HG02623 (cell line): Measurements from ENCODE around the gene SPINK4.

ENCODE experiments used
- ATAC-seq: cut with Tn5 transposase; IDR thresholded peaks from one replicate; pipeline ENCODE4 v1.9.1; 2021; ENCODE audit warnings: moderate library complexity; ENCODE audit not compliant: unreplicated experiment

SPINK4 gene

GRCh38 chr9:33256236-33256635 lies 16.3 kb downstream of the SPINK4 start:
- no peak for ATAC-seq

- no peak for ATAC-seq
Measured at GRCh38 chr9:33257276-33257675, 17.3 kb downstream of the SPINK4 start.

- ATAC-seq: no peak
Measured at GRCh38 chr9:33260372-33260771, 20.4 kb downstream of the SPINK4 start.

- ATAC-seq: no peak
Measured at GRCh38 chr9:33263131-33264002, 23.4 kb downstream of the SPINK4 start.

- peak; percentile 26 for ATAC-seq
Measured at GRCh38 chr9:33264003-33264472, 24.1 kb downstream of the SPINK4 start.

GRCh38 chr9:33264473-33265177 lies 24.7 kb downstream of the SPINK4 start, which contains the start of the genes BAG1 and CHMP5:
BAG1 (minus strand) TSS chr9:33264708.
CHMP5 (plus strand) TSS chr9:33265049; CDS start chr9:33265079, 30 bp downstream.
- ATAC-seq: peak; percentile 88

DNA sequence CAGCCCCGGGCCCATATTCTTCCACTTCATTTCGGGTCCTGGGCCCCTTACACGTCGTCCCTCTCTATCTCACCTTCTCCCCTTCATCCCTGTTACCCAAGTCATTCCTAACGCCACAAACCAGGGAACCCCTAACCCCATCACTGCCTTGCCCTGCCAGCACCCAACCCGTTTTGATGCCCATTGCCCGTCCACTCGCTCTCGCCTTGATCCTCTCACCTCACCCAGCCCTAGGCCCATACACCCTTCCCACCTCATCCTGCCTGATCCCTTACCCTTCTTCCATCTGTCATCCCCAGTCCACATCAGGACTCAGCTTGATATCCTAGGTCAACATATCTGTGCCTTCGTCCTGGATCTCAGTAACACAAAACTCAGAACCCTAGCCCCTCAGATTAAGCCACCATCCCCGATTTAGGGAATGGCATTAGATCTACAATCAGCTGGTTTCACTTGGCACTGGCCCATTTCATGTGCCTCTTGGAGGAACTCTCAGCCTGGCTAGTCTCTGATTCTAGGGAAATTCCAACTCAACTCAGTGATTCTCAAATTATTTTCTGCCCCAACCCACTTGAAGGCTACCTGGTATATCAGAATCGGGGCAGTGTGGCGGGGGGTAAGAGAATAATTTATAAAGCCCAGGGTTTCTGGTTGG lies 25.4 kb downstream of the SPINK4 start:
- ATAC-seq: no peak

DNA sequence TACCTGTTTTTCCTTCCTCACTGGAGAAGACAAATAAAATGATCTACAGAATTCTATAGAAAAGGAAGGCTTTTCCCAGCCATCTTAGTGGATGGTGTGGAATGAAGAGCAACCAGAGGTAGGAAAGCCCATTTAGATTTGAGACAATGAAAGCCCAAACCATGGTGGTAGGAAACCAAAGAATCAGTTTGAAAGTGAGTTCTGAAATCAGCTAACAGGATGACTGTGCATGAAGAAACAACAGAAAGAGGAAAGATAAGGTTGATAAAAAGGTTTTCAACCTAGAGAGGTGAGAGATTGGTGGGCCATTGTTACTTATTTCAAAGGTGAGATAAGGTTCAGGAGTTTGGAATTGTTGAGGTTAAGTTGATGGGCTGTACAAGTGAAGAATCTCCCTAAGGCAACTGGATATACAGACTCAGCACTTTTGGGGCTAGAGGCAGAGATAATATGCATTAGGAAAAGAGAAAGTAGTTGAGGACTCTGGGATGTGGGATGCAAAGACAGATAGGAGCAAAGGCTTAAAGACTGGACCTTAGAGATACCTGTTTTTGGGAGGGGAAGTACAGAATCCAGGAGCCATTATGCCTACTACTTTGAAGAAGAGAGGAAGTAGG lies 27.3 kb downstream of the SPINK4 start:
- no peak for ATAC-seq

GRCh38 chr9:33270146-33270545 lies 30.2 kb downstream of the SPINK4 start:
- ATAC-seq: no peak

GRCh38 chr9:33272061-33272460 lies 32.1 kb downstream of the SPINK4 start:
- no peak for ATAC-seq

DNA sequence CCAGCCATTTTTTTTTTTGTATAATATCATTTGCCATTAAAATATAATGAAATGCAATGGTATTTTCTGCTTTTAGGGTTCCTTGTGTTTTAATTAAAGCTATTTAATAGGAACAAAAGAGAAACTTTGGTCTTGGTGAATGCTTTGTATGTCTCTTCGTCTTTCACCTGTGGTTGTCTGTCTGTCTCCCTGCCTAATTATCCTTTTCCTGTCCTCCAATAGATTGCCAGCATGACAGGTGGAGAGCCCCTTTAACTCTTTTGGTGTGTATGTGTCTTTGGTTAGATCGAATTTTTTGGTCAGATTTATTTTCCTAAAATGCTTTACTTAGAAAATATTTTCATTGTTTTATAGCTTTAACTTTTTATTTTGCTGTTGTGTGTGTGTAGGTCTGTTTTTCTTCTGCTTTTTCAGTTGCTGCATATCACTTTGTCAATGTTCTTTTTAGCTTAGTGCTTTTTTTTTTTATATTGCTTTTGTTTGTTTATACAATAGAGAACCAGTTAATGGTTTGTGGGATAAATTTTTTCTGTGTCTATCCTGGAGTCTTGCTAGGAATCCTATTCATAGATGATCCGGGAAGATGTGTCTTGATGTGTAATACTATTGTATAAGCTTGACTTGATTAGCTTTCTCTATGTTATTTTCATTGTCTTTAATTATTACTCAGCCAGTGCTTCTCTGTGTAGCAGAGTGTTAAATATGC lies 33.5 kb downstream of the SPINK4 start:
- no peak for ATAC-seq

- no peak for ATAC-seq
Measured at GRCh38 chr9:33273972-33274328, 34.0 kb downstream of the SPINK4 start.

- ATAC-seq: no peak
Measured at GRCh38 chr9:33277484-33277883, 37.5 kb downstream of the SPINK4 start.

- ATAC-seq: no peak
Measured at GRCh38 chr9:33285502-33285901, 45.5 kb downstream of the SPINK4 start.

GRCh38 chr9:33287087-33287490 lies 47.1 kb downstream of the SPINK4 start:
- no peak for ATAC-seq

GRCh38 chr9:33288235-33288634 lies 48.3 kb downstream of the SPINK4 start:
- no peak for ATAC-seq

GRCh38 chr9:33288828-33289483 lies 49.0 kb downstream of the SPINK4 start:
- no peak for ATAC-seq

- no peak for ATAC-seq
Measured at GRCh38 chr9:33289496-33289895, 49.5 kb downstream of the SPINK4 start.

DNA sequence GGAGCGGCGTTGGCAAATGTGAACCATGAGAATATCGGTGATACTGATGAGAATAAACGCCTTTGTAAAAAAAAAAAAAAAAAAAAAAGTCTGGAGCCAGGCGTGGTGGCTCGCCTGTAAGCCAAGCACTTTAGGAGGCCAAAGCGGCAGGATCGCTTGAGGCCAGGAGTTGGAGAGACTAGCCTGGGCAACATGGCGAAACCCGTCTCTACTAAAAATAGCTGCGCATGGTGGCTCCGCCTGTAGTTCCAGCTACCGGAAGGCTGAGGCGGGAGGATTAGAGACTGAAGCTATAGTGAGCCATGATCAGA lies 49.9 kb downstream of the SPINK4 start:
- ATAC-seq: no peak
